Measurements from ENCODE around the gene TMEM248. TPM values are rescaled to one million over a fixed set of nuclear protein-coding genes. Genes with fewer than 3 reads are reported as not detected.

The TMEM248 gene
- total RNA-seq, 2 experiments from 2014 or later: 64.7 to 67.4 TPM

DNA sequence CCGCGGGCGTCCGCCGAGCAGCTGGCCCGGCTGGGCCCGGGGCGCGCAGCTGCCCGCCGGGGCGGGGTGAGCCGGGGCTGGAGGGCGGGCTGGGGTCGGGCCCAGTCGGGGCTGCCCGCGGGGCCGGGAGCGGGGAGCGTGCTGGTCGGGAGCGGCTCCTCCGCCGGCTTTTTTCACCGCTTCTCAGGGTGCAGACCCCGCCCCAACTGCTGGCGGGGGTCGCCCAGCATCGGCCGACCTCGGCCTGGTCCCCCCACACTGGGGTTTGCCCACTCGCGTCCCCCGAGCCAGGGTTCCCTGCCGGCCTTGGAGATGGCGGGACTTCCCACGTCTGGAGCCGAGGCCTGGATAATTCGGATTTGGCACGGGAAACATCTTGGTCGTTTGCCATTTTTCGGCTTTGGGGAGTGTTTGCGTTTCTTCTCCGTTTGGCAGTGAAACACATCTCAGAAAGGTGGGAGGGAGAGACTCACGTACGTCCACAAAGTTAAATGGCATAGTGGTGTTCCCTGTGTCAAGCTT lies 432 bp downstream of the TMEM248 start:
- DNase-seq (peak in 6 of 14 experiments; percentile 3 to 51 (median 26)), ATAC-seq (ENCODE audit: poor library complexity) (no peak)
- peaks cover 45% of the 10 kb centered on the region for H3K4me1 Mint-ChIP-seq (ENCODE audit: low read depth)
- H3K27me3 Mint-ChIP-seq: no peaks in the 10 kb centered on the region
- ChIA-PET CTCF (interaction anchor here (0.6 to 1.5 kb wide), 3 partner anchors 73 to 77 kb away, joined by 3 to 5 read pairs (median 3); partner anchors contain the start of genes SBDS and TYW1), POLR2A (interaction anchor here (0.6 to 4.4 kb wide), 15 partner anchors 9 to 1171 kb away, joined by 3 to 54 read pairs (median 6); partner anchors contain the start of genes CRCP, KCTD7, RABGEF1 and SBDS)
- Histone ChIP-seq H3K27ac (ENCODE audit: low read depth in 1 of 2, low read length in 2 of 2) (peak overlapping the region; percentile 76 to 90), H3K4me1 (ENCODE audit: insufficient read depth, low read length) (peaks cover 42% of the 10 kb centered on the region), H3K9me3 (ENCODE audit: control insufficient read depth in 1 of 2, insufficient read depth in 1 of 2, low read length in 2 of 2) (no peaks in the 10 kb centered on the region), H3K36me3 (ENCODE audit: insufficient read depth, low read length) (peaks cover 6% of the 10 kb centered on the region), H3K4me3 (ENCODE audit: low read length) (peak overlapping the region; percentile 95), H3K27me3 (ENCODE audit: control insufficient read depth in 1 of 2, insufficient read depth in 2 of 2, low read length in 2 of 2) (no peaks in the 10 kb centered on the region)
- H3K4me3 Mint-ChIP-seq: peak overlapping the region; percentile 100
- no peaks in the 10 kb centered on the region for H3K9me3 Mint-ChIP-seq
- intact Hi-C loops (cut with DNase I, micrococcal nuclease): loop anchor here (2.0 to 10.0 kb wide), 7 partner anchors 73 to 1547 kb away; partner anchors contain the start of genes RABGEF1 (in 1 of the 2), SBDS (in 1 of the 2), TYW1 (in 1 of the 2) and ZNF92 (in 1 of the 2)
- H3K36me3 Mint-ChIP-seq (ENCODE audit: low read depth): peaks cover 39% of the 10 kb centered on the region
- TF ChIP-seq, protein P1, sequence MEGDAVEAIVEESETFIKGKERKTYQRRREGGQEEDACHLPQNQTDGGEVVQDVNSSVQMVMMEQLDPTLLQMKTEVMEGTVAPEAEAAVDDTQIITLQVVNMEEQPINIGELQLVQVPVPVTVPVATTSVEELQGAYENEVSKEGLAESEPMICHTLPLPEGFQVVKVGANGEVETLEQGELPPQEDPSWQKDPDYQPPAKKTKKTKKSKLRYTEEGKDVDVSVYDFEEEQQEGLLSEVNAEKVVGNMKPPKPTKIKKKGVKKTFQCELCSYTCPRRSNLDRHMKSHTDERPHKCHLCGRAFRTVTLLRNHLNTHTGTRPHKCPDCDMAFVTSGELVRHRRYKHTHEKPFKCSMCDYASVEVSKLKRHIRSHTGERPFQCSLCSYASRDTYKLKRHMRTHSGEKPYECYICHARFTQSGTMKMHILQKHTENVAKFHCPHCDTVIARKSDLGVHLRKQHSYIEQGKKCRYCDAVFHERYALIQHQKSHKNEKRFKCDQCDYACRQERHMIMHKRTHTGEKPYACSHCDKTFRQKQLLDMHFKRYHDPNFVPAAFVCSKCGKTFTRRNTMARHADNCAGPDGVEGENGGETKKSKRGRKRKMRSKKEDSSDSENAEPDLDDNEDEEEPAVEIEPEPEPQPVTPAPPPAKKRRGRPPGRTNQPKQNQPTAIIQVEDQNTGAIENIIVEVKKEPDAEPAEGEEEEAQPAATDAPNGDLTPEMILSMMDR (IDR thresholded peaks at IDR 0.05): no peak
- peak overlapping the region; percentile 99 for H3K27ac Mint-ChIP-seq

DNA sequence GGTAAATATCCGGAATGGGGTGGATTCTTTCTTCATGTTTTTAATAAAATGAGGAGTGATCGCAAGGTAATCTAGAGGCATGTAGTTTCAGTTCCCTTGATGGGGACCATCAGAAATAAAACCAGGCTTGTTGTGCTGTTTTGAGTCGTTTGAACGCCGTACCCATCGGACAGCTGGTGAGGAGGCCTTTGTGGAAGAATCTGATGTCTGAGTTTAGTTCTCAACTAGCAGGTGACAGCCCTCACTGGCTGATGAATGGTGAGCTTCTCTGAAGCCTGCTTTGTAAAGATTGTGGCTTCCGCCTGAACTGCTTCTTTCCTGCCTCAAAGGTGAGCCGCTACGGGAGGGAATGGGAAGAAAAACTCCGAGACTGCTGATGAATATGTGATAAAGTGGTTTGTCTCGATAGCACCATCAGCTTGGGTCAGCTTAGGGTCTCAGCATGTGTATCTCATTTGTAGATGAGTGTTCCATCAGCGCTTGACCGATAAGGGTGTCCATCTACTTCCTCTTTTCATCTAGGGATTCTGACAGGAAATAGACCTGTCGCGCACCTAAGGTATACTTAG lies 977 bp downstream of the TMEM248 start:
- Histone ChIP-seq H3K4me3 (ENCODE audit: low read length) (peak overlapping the region; percentile 95), H3K4me1 (ENCODE audit: insufficient read depth, low read length) (peaks cover 42% of the 10 kb centered on the region), H3K27ac (ENCODE audit: low read depth in 1 of 2, low read length in 2 of 2) (peak overlapping the region; percentile 76 to 90), H3K27me3 (ENCODE audit: control insufficient read depth in 1 of 2, insufficient read depth in 2 of 2, low read length in 2 of 2) (no peaks in the 10 kb centered on the region), H3K9me3 (ENCODE audit: control insufficient read depth in 1 of 2, insufficient read depth in 1 of 2, low read length in 2 of 2) (no peaks in the 10 kb centered on the region), H3K36me3 (ENCODE audit: insufficient read depth, low read length) (peaks cover 6% of the 10 kb centered on the region)
- CTCF ChIA-PET: interaction anchor here (1.2 to 1.5 kb wide), 2 partner anchors 73 to 74 kb away, joined by 3 to 5 read pairs; partner anchors contain the start of genes SBDS and TYW1
- DNase-seq (peak in 13 of 14 experiments; percentile 16 to 66 (median 21)), ATAC-seq (ENCODE audit: poor library complexity) (peak; percentile 33)
- Mint-ChIP-seq H3K4me1 (ENCODE audit: low read depth) (peaks cover 50% of the 10 kb centered on the region), H3K36me3 (ENCODE audit: low read depth) (peaks cover 44% of the 10 kb centered on the region), H3K9me3 (no peaks in the 10 kb centered on the region), H3K27me3 (no peaks in the 10 kb centered on the region), H3K4me3 (peak overlapping the region; percentile 100), H3K27ac (peak overlapping the region; percentile 99)
- POLR2A ChIA-PET: interaction anchor here (0.8 to 4.4 kb wide), 10 partner anchors 9 to 1172 kb away, joined by 3 to 54 read pairs (median 6); partner anchors contain the start of genes CRCP, SBDS and TYW1
- TF ChIP-seq, protein P1 (IDR thresholded peaks at IDR 0.05): no peak
- intact Hi-C loops (cut with DNase I, micrococcal nuclease): loop anchor here (2.0 to 10.0 kb wide), 7 partner anchors 73 to 1547 kb away; partner anchors contain the start of genes RABGEF1 (in 1 of the 2), SBDS (in 1 of the 2), TYW1 (in 1 of the 2) and ZNF92 (in 1 of the 2)

GRCh38 chr7:66925255-66925654 lies 4.2 kb downstream of the TMEM248 start:
- Mint-ChIP-seq H3K9me3 (no peaks in the 10 kb centered on the region), H3K36me3 (ENCODE audit: low read depth) (peaks cover 74% of the 10 kb centered on the region), H3K4me1 (ENCODE audit: low read depth) (peaks cover 82% of the 10 kb centered on the region), H3K27me3 (no peaks in the 10 kb centered on the region), H3K27ac (no peak overlapping the region), H3K4me3 (no peak overlapping the region)
- Histone ChIP-seq H3K27me3 (ENCODE audit: control insufficient read depth in 1 of 2, insufficient read depth in 2 of 2, low read length in 2 of 2) (no peaks in the 10 kb centered on the region), H3K9me3 (ENCODE audit: control insufficient read depth in 1 of 2, insufficient read depth in 1 of 2, low read length in 2 of 2) (no peaks in the 10 kb centered on the region), H3K4me1 (ENCODE audit: insufficient read depth, low read length) (peaks cover 65% of the 10 kb centered on the region), H3K27ac (ENCODE audit: low read depth in 1 of 2, low read length in 2 of 2) (no peak overlapping the region), H3K4me3 (ENCODE audit: low read length) (no peak overlapping the region), H3K36me3 (ENCODE audit: insufficient read depth, low read length) (peaks cover 25% of the 10 kb centered on the region)
- intact Hi-C loops (cut with DNase I, micrococcal nuclease): loop anchor here (5.0 to 10.0 kb wide), 6 partner anchors 67 to 1550 kb away; partner anchors contain the start of genes SBDS (in 1 of the 2), TYW1 (in 1 of the 2) and ZNF92 (in 1 of the 2)
- DNase-seq: no peak
- no peak for ATAC-seq (ENCODE audit: poor library complexity)
- TF ChIP-seq, protein P1 (IDR thresholded peaks at IDR 0.05): no peak
- ChIA-PET CTCF (interaction anchor here (0.9 kb wide), 1 partner anchor 80 kb away, joined by 3 read pairs; no protein-coding TSS in a partner anchor), POLR2A (no interaction called here)

All from CD4-positive, alpha-beta T cell (primary cell).